ENCODE results near the gene SORBS2.
A peak's percentile ranks its signal among the peaks of the same experiment; 100 is the strongest.
"Not testable (repeated sequence)": the region's sequence is repeated elsewhere in the genome, so short reads cannot be mapped to it uniquely, and the experiment has no call there.

Gene SORBS2

DNA sequence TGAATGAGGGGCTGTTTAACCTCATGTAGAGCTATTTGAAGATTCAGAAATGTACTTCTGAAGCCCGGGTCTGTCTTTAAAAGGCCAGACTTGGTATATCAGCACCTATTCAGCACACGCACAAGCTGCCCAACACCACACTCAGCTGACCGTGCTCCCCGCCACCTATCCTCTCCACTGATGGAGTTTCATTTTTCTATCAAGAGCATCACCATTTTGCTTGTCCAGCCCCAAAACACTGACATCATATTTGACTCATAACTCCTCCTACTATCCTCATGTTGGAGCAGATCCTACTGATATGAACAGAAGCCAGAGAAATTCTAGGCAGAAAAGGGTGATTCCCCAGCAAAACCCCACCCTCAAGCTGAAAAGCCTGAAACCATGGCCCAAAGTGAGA lies 100.3 kb downstream of the SORBS2 start:
- Histone ChIP-seq H3K27me3 (ENCODE audit: insufficient read depth, poor library complexity, severe bottlenecking) (no peaks in the 10 kb centered on the region), H3K4me1 (ENCODE audit: insufficient read depth, poor library complexity, severe bottlenecking) (peaks cover 38% of the 10 kb centered on the region), H3K36me3 (ENCODE audit: low read depth) (no peaks in the 10 kb centered on the region), H3K9me3 (ENCODE audit: severe bottlenecking) (no peaks in the 10 kb centered on the region), H3K27ac (ENCODE audit: poor library complexity, severe bottlenecking) (no peak overlapping the region), H3K4me3 (ENCODE audit: severe bottlenecking) (no peak overlapping the region)
- DNase-seq (ENCODE audit: low spot score) = no peak
- ATAC-seq (ENCODE audit: low read depth) = peak; percentile 57; the same call in 1 of the 3 replicates
- TF ChIP-seq, protein P1, sequence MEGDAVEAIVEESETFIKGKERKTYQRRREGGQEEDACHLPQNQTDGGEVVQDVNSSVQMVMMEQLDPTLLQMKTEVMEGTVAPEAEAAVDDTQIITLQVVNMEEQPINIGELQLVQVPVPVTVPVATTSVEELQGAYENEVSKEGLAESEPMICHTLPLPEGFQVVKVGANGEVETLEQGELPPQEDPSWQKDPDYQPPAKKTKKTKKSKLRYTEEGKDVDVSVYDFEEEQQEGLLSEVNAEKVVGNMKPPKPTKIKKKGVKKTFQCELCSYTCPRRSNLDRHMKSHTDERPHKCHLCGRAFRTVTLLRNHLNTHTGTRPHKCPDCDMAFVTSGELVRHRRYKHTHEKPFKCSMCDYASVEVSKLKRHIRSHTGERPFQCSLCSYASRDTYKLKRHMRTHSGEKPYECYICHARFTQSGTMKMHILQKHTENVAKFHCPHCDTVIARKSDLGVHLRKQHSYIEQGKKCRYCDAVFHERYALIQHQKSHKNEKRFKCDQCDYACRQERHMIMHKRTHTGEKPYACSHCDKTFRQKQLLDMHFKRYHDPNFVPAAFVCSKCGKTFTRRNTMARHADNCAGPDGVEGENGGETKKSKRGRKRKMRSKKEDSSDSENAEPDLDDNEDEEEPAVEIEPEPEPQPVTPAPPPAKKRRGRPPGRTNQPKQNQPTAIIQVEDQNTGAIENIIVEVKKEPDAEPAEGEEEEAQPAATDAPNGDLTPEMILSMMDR (IDR thresholded peaks at IDR 0.05; ENCODE audit: poor library complexity, severe bottlenecking) = no peak

DNA sequence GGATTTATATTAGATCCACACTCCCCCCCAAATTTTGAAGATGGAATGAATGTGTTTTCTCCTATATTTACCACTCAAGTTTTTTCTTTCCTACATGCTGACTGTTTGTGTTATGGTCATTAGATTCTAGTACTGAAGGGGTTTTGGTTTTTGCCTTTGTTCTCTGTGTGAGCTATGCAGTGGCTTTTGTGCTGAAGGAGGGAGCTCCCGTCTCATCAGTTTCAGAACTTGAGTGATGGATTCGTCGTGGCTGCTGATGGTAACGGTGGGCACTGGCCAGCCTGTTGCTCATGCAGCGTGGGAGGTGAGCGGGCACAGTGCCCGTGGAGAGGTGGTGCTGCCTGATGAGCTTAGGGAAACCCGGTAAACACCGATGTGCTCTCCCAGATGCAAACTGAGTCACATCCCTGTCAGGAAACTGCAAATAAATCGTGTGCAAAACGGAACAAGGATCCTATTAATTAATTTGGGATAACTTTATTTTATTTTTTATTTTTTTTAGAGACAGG lies 101.5 kb downstream of the SORBS2 start:
- TF ChIP-seq, protein P1 (IDR thresholded peaks at IDR 0.05; ENCODE audit: poor library complexity, severe bottlenecking) = no peak
- Histone ChIP-seq H3K27ac (ENCODE audit: poor library complexity, severe bottlenecking) (no peak overlapping the region), H3K4me1 (ENCODE audit: insufficient read depth, poor library complexity, severe bottlenecking) (peaks cover 38% of the 10 kb centered on the region), H3K27me3 (ENCODE audit: insufficient read depth, poor library complexity, severe bottlenecking) (no peaks in the 10 kb centered on the region), H3K4me3 (ENCODE audit: severe bottlenecking) (no peak overlapping the region), H3K36me3 (ENCODE audit: low read depth) (no peaks in the 10 kb centered on the region), H3K9me3 (ENCODE audit: severe bottlenecking) (no peaks in the 10 kb centered on the region)
- DNase-seq (ENCODE audit: low spot score) = no peak
- ATAC-seq (ENCODE audit: low read depth) = no peak

DNA sequence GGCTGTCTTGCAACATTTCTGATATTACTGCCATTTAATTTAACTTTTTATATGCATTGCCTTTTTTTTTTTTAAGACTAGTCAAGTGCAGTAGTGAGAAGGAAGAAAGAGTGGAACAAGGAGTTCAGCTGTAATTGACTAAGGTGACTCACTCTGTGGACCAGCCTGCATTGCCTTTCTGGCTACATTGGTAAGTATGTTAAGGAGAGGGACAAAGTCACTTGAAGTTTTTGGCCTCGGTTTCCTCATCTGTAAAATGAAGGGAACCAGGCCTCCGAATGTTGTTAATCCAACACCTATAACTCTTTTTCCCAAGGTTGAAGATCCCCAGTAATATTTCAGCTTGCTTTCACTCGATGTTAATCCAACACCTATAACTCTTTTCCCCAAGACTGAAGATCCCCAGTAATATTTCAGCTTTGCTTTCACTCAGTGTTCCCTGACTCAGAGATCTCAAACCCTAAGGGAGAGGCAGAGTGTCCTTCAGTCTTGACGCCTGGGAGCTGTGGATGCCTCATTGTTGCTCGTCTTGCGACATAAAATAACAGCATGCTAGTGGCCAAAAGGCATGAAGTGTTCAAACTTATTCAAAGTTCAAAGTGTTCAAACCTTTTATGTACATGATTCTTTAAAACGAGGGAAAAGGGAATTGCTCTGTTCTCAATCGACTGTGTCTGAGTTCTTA lies 102.0 kb downstream of the SORBS2 start:
- H3K27me3 ChIP-seq (ENCODE audit: insufficient read depth, poor library complexity, severe bottlenecking) = no peaks in the 10 kb centered on the region
- TF ChIP-seq, protein P1 (IDR thresholded peaks at IDR 0.05; ENCODE audit: poor library complexity, severe bottlenecking) = no peak
- H3K9me3 ChIP-seq (ENCODE audit: severe bottlenecking) = no peaks in the 10 kb centered on the region
- no peak overlapping the region for H3K27ac ChIP-seq (ENCODE audit: poor library complexity, severe bottlenecking)
- no peak overlapping the region for H3K4me3 ChIP-seq (ENCODE audit: severe bottlenecking)
- peaks cover 38% of the 10 kb centered on the region for H3K4me1 ChIP-seq (ENCODE audit: insufficient read depth, poor library complexity, severe bottlenecking)
- H3K36me3 ChIP-seq (ENCODE audit: low read depth) = no peaks in the 10 kb centered on the region
- DNase-seq (ENCODE audit: low spot score) (no peak), ATAC-seq (ENCODE audit: low read depth) (peak; percentile 31; the same call in 1 of the 3 replicates)

DNA sequence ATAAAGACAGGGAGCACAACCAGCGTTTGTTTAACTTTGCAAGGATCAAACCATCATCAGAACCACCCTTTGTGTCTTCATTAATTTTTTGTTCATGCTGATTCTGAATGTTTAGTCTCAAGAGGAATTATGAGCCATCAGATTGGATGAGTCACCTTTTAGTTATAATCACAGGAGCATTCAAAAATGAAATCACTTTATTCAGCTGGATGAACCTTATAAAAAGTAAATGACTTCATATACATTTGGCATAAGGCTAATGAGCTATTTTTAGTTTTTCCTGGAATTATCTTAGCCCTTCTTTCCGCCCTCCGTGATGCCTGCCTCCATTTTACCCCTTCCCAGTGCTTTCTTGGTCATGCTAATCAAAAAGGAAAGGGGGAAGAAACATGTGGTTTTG lies 103.6 kb downstream of the SORBS2 start:
- TF ChIP-seq, protein P1 (IDR thresholded peaks at IDR 0.05; ENCODE audit: poor library complexity, severe bottlenecking) = no peak
- H3K4me3 ChIP-seq (ENCODE audit: severe bottlenecking) = no peak overlapping the region
- H3K27me3 ChIP-seq (ENCODE audit: insufficient read depth, poor library complexity, severe bottlenecking) = no peaks in the 10 kb centered on the region
- H3K9me3 ChIP-seq (ENCODE audit: severe bottlenecking) = no peaks in the 10 kb centered on the region
- DNase-seq (ENCODE audit: low spot score) = no peak
- ATAC-seq (ENCODE audit: low read depth) = peak; percentile 56
- peak overlapping the region; percentile 11 for H3K27ac ChIP-seq (ENCODE audit: poor library complexity, severe bottlenecking)
- no peaks in the 10 kb centered on the region for H3K36me3 ChIP-seq (ENCODE audit: low read depth)
- peaks cover 33% of the 10 kb centered on the region for H3K4me1 ChIP-seq (ENCODE audit: insufficient read depth, poor library complexity, severe bottlenecking)

DNA sequence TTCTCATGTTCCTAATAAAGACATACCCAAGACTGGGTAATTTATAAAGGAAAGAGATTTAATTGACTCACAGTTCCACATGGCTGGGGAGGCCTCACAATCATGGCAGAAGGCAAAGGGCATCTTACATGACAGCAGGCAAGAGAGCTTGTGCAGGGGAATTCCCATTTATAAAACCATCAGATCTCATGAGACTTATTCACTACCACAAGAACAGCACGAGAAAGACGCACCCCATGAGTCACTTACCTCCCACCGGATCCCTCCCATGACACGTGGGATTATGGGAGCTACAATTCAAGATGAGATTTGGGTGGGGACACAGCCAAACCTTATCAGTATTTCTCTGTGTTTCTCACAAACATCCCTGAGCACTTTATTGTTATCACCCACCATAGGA lies 104.4 kb downstream of the SORBS2 start:
- not testable (repeated sequence) for H3K27me3 ChIP-seq (ENCODE audit: insufficient read depth, poor library complexity, severe bottlenecking); H3K4me3 ChIP-seq (ENCODE audit: severe bottlenecking); H3K9me3 ChIP-seq (ENCODE audit: severe bottlenecking); ATAC-seq (ENCODE audit: low read depth); H3K36me3 ChIP-seq (ENCODE audit: low read depth); DNase-seq (ENCODE audit: low spot score); H3K27ac ChIP-seq (ENCODE audit: poor library complexity, severe bottlenecking)
- peaks cover 26% of the 10 kb centered on the region for H3K4me1 ChIP-seq (ENCODE audit: insufficient read depth, poor library complexity, severe bottlenecking)

Data from RWPE2 (cell line).